ENCODE results near the gene BORCS6.

The BORCS6 gene

DNA sequence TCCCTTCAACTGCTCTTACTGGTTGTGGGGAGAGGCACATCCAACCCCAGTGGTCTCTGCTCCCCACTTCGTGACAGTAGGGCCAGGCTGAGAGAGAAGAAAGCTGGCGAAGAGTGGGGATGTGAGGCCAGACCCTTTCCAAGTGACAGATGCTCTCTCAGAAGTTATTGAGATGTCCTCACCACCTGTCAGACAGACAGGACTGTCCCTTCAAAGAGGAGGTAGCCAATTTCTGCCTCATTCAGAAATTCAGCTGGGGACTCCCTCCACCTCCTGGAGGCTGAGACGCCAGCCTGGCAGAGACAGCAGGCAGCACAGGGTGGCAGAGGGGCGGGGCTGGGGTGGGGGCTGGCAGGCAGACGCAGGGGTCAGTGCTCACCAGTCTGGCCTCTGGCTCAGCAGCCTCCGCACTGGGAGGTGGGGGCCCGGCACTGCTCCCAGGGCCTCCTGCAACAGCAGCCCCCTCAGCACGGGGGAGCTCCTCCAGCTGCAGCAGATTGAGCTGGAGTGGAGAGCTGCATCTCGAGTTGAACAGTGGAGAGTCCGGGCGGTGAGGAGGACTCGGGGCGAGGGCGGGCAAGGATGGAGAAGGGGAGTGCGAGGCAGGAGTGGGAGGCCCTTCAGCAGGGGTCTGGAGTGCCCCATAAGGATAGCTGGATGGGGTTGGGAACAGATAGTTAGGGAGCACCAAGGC is 46.9 kb downstream of the BORCS6 start:
- TF ChIP-seq, protein P1, sequence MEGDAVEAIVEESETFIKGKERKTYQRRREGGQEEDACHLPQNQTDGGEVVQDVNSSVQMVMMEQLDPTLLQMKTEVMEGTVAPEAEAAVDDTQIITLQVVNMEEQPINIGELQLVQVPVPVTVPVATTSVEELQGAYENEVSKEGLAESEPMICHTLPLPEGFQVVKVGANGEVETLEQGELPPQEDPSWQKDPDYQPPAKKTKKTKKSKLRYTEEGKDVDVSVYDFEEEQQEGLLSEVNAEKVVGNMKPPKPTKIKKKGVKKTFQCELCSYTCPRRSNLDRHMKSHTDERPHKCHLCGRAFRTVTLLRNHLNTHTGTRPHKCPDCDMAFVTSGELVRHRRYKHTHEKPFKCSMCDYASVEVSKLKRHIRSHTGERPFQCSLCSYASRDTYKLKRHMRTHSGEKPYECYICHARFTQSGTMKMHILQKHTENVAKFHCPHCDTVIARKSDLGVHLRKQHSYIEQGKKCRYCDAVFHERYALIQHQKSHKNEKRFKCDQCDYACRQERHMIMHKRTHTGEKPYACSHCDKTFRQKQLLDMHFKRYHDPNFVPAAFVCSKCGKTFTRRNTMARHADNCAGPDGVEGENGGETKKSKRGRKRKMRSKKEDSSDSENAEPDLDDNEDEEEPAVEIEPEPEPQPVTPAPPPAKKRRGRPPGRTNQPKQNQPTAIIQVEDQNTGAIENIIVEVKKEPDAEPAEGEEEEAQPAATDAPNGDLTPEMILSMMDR (IDR thresholded peaks at IDR 0.05; ENCODE audit: insufficient read depth, missing control alignments): no peak
- DNase-seq (ENCODE audit: insufficient read length, low spot score): no peak
- no peak for FAIRE-seq

DNA sequence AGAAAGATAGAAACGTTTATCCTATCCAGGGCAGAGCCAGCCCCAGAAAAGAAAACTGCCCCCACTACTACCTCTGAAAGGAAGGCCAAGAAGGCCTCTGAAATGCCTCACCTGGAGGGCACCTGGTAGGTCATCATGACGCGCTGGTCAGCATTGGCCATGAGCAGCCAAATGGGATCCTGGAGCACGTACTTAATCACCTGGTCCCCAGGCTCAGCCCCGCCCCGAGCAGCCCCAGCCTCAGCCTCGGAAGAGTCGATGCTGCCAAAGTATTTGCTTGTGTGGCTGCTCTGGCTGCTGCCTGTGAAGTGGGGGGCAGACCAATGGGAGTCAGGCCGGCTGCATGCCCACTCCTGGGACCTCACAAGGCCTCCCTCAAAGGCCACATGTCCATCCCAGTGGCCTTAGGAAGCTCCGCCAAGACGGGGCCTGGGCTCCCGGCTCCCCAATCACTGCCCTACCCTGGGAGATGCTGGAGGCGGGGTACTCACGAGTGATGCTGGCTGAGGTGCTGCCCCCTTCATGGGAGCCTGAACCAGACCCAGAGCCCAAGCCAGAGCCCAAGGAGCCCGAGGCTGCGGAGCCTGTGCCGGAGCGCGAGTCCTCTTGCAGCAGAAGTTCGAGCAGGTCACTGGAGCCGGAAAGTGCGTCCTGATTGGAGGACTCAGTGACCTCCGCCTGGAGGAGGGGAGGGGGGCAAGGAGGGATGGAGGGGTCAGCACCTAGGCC is 47.7 kb downstream of the BORCS6 start:
- FAIRE-seq (no peak), DNase-seq (ENCODE audit: insufficient read length, low spot score) (no peak)
- TF ChIP-seq, protein P1 (IDR thresholded peaks at IDR 0.05; ENCODE audit: insufficient read depth, missing control alignments): no peak

DNA sequence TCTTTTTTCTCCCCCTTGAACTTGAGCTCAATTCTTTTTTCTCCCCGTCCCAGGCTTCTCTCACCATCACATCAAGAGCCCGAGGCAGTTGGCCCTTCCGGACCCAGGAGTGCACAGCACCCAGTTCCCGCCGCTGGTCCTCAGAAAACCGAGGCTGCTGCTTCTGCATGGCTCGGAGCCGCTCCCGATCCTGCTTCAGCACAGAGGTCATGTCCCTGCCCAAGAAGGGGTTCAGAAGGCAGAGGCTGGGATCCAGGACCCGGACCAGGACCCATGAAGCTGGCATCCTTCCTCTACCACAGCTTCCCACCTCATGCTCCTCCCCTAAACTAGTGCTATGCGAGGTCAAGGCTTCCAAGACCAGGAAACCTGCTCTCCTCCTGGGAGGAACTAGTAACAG is 48.2 kb downstream of the BORCS6 start:
- FAIRE-seq: no peak
- no peak for DNase-seq (ENCODE audit: insufficient read length, low spot score)

DNA sequence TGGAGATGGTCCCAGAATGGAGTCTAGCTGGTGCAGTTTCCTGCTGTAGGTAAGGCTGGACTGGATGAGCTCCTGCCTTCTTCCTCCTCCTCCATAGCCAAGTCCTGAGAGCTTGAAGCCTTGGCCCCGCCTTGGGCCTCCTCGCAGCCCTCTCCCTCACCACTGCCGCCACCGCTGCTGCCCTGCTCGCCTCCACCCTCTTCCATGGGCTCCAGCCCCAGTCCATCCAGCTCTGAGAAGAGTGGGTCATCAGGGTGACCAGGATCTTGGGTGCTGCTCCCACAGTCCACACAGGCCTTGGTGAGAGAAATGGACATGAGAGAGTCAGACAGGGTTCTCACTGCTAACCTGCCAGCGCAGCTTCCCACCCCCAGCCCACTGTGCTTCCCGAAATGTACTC is 48.9 kb downstream of the BORCS6 start:
- FAIRE-seq: no peak
- DNase-seq (ENCODE audit: insufficient read length, low spot score): no peak
- TF ChIP-seq, protein P1 (IDR thresholded peaks at IDR 0.05; ENCODE audit: insufficient read depth, missing control alignments): no peak

More for the DNA sequence above, 48.2 kb downstream of the BORCS6 start:
- TF ChIP-seq, protein P1 (IDR thresholded peaks at IDR 0.05; ENCODE audit: insufficient read depth, missing control alignments): no peak

DNA sequence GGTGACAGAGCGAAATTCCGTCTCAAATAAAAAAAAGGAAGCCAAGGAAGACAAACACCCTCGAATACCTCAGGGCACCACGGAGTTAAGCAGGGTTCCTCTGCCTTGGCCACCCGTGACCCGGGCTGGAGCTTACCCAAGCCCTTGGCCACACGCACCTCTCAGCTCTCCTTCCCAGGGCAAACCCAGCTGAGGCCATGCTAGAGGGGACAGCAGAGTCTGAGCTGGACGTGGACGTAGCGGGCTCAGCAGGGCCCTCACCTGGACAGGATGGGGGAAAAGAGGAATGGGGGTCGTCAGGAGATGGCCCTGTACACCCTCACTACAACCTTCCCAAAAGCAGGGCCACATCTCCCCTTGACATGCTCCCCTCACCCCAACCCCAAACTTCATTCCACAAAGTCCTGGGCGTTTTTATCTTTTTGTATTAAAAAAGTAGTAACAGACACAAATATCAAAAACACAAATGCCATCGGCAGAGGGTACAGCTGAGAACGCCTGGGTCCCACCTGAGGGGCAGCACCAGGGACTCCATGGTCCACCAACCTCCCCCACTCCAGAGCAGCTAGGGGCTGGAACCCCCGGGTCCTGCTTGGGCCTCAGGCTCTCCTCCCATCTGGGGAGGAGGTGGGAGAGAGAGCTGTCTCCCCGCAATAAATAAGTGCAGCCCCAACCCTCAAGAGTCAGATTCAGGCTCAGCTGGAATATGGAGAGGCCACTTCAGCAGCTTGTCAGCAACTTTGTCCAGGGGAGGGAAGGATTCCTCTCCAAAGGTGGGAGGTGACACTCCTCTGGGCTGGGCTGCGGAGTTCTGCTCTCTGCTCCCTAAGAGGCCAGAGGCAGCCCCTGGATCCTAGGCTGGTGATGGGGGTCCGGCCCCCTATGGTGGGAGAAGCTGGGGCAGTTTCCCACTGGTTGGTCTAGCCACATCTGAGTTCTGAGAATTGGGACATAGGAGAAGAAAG is 49.6 kb downstream of the BORCS6 start:
- DNase-seq (ENCODE audit: insufficient read length, low spot score): no peak
- TF ChIP-seq, protein P1 (IDR thresholded peaks at IDR 0.05; ENCODE audit: insufficient read depth, missing control alignments): no peak
- no peak for FAIRE-seq

DNA sequence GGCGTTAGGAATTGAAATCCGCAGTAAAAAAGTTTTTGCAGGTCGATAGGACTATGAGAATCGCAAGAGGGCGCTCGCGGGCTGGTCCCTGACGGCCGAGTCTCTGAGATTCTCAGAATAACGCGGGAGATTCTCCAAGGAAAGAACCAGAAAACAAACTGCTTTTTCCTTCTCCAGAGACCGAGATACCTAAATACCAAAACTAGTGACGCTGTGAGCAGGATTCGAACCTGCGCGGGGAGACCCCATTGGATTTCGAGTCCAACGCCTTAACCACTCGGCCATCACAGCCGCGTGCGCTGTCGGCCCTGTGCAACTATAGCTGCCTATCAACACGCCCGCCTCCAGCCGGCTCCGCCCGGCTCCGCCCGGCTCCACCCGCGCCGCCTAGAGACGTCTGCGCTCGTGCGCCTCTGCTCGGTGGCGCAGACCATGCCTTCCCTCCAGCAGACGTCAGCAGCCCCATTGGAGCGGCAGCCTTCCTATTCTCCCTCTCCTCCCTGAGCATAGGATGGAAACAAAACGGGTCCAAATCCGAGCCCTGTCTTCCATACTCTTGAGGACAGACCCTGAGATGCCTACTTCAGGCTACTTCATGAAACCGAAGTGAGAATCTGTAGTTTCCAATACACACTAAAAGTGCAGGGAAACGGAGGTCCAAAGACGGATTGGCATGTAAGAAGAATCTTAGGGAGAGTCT is 51.2 kb downstream of the BORCS6 start:
- no peak for FAIRE-seq
- DNase-seq (ENCODE audit: insufficient read length, low spot score): no peak
- TF ChIP-seq, protein P1 (IDR thresholded peaks at IDR 0.05; ENCODE audit: insufficient read depth, missing control alignments): peak; percentile 43

Data from D721Med (cell line).